CMK (cell line): Measurements from ENCODE around the gene NUBP1.
"Not testable (repeated sequence)": the region's sequence is repeated elsewhere in the genome, so short reads cannot be mapped to it uniquely, and the experiment has no call there.

ENCODE experiments used
- DNase-seq: peaks from one replicate; pipeline ENCODE4 v3.0.0-alpha.2; 2010; ENCODE audit warnings: low read depth

The NUBP1 gene

GRCh38 chr16:10743610-10744369 lies at the start of gene NUBP1:
NUBP1 (plus strand) TSS chr16:10743842; CDS start chr16:10743864, 22 bp downstream.
- peak; percentile 94 for DNase-seq

DNA sequence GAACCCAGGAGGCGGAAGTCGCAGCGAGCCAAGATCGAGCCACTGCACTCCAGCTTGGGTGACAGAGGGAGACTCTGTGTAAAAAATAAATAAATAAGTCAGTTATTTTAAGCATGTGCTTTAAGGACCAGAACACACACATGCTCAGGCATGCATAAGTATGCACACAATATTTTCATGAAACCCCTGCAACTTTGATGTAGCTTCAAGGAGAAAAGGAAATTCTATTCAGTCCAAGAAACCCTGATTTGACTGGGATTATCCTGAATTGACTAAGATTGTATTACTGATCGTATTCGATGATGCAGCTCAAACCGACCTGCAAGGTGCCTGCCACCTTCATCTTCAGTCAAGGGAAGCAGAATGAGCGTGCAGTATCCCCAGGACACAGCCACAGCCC lies 49.8 kb upstream of the NUBP1 start:
- no peak for DNase-seq

DNA sequence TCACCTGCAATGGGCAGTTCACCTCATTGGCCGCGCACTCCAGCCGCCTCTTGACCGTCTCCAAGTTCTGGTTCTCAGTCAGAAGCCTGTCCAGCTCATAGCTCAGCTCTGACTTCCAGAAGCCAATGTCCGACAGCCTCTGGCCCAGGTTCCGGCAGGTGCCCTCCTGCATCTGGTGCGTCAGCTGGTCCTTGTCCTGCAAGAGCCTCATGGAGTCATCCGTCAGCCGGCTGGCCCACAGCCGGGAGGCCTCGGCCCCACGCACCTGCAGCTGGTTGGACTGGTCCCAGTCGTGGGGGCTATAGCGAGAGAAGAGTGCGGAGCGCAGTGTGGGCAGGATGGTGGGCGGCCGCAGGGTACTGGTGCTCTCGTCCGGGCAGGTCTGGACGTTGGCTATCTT lies 49.3 kb upstream of the NUBP1 start:
- DNase-seq, result no peak

- no peak for DNase-seq
These were observed 48.8 kb upstream of the NUBP1 start, which contains the start of gene TEKT5 for GRCh38 chr16:10694830-10695229. TEKT5 (minus strand) TSS chr16:10694930; CDS start chr16:10694873, 57 bp downstream.

- DNase-seq, result no peak
These were observed 43.9 kb upstream of the NUBP1 start for GRCh38 chr16:10699756-10700155.

DNA sequence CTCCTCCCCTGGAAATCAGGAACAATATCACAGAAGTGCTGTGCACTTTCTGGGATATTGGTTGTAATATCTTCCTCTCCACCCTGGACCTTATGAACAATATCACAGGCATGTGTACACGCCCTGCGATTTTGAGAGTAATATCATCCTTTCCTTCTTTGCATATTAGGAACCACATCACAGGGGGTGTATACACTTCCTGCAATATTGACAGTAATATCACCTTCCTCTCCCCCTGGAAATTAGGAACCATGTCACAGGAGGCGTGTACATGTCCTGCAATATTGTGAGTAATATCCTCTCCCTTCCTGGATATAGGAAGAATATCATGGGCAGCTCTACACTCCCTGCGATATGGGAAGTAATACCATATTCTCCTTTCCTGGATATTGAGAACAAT lies 34.7 kb upstream of the NUBP1 start:
- no peak for DNase-seq

DNA sequence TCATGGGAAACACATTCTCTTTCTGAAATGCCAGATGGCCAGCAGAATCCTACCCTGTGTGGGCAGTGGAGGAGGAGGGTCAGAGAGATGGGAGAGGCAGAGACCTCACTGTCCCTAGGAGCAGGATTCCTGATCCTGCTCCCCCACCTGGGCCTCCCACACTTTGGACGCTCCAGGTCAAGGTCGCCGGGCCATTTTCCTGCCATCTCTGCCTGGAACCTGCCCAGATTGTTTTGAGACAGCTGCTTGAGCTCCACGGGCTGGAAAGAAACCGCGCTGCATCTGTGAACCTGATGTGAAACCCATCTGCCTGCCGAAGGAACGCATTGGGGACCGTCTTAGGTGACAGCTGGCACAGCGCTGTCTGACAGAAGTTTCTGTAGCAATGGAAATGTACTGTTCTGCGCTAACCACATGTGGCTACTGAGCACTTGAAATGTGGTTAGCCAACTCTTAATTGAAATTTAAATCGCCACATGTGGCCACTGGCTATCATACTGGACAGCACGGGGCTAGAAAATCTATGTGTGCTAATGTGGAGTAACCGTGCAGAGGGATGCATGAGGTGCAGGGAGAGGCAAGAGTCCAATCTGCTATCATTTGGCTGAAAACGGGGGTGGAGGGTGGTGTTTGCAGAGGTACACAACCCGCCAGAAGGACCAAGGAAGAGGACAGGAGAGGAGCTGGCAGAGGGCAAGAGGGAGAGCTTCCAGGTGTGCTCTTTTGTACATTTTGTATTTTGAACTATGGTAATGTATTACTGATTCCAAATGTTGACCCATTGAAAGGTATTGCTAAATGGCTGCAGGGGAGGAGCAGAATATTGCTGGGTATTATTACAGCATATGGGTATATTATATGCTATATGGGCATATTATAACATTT lies 15.4 kb upstream of the NUBP1 start:
- no peak for DNase-seq

DNA sequence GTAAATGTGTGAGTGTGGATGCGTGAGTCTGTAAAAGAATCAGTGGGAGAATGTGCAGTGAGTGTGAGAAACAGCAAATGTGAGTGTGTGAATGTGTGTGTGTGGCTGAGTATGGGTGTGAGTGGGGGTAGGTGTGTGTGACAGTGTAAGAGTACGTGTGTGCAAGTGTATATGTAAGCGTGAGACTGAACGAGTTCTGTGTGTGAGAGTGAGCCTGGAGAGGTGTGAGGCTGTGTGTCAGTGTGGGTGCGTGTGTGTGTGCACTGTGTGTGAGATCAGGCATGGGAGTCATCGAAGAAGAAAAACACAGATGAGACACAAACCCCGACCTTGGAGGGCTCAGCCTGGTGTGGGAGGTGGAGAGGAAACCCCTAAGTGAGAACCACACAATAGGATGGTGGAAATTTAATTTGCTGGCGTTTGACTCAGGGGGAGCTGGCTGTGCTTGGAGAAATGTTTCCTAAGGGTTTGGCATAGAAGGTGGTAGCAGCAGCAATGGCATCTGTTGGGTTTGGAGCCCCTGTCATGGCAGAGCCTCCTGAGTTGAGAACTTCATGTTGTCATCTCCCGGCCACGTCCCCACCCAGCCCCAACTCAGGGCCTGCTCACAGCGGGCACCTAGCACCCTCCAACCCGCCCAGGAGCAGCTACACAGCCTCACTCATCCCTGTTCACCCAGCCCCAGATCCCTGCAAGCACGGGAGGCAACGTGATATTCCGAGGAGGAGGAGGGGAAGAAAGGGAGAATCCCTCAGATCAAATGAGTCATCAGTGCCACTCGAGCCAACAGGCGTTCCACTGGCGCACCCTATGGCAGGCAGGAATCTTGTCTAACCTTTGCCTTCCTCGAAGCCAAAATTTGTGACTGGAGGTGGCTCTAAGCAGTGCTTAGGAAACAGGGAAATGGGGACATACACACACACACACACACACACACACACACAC lies 14.3 kb upstream of the NUBP1 start:
- DNase-seq, result no peak

GRCh38 chr16:10731790-10732189 lies 11.9 kb upstream of the NUBP1 start:
- DNase-seq, result no peak

- DNase-seq, result peak; percentile 44
These were observed 6.5 kb upstream of the NUBP1 start for GRCh38 chr16:10737068-10737625.

DNA sequence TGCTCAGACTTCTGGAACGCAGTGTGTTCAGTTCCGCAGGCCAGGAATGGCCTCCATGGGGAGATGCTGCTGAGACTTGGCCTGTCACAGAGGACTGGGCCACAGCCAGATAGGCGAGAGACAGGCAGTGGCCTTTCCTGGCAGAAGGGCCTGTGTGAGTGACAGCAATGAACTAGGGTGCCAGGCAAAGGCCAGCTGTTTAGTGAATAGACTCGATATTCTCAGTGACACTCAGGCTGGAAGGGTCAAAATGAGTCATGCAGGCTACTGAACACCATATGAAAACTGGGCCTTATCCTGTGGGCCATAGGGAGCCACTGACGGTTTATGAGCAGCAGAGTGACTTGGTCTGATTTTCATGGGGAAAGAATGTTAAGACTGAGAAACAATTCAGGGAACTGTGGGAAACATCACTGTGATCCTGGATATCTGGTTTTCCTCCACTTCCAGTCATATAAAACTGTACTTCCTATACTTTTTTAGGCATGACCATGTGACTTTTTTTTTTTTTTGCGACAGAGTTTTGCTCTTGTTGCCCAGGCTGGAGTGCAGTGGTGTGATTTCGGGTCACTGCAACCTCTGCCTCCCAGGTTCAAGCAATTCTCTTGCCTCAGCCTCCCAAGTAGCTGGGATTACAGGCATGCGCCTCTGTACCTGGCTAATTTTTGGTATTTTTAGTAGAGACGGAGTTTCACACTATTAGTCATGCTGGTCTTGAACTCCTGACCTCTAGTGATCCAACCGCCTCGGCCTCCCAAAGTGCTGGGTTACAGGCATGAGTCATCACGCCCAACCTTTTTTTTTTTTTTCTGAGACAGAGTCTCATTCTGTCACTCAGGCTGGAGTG lies 5.2 kb upstream of the NUBP1 start:
- DNase-seq, result no peak

GRCh38 chr16:10740000-10740844 lies 3.4 kb upstream of the NUBP1 start:
- DNase-seq, result no peak

GRCh38 chr16:10740845-10741208 lies 2.8 kb upstream of the NUBP1 start:
- DNase-seq, result no peak

GRCh38 chr16:10741249-10741648 lies 2.4 kb upstream of the NUBP1 start:
- not testable (repeated sequence) for DNase-seq

- no peak for DNase-seq
These were observed 1.8 kb upstream of the NUBP1 start for GRCh38 chr16:10741844-10742243.

- no peak for DNase-seq
These were observed 424 bp upstream of the NUBP1 start for GRCh38 chr16:10743227-10743609.

DNA sequence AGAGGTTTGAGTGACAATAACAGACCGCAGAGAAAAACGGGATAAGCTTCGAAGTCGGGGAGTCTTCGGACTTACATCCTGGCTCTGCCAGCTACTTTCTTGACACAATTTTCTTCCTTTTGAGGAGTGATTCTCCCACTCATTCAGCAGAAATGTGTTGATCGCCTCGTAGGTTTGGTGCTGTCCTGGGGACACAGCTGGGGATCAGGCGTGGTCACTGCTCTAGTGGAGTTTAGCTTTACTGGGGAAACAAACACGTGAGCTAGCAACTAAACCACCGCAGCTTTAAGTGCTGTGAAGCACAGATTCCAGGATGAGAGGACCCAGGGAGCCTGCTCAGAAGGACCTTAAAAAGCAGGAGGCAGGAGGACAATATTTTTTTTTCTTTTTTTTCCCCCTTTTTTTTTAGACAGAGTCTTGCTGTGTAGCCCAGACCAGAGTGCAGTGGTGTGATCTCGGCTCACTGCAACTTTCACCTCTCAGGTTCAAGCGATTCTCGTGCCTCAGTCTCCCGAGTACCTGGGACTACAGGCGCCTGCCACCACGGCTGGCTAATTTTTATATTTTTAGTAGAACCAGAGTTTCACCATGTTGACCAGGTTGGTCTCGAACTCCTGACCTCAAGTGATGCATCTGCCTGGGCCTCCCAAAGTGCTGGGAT lies 858 bp downstream of the NUBP1 start:
- no peak for DNase-seq

- no peak for DNase-seq
These were observed 2.2 kb downstream of the NUBP1 start for GRCh38 chr16:10745841-10746240.

GRCh38 chr16:10750793-10751192 lies 7.2 kb downstream of the NUBP1 start:
- no peak for DNase-seq
